HepG2 (cell line): ENCODE data around the gene PALM. TPM values are rescaled to one million over a fixed set of nuclear protein-coding genes. Genes with fewer than 3 reads are reported as not detected.

ENCODE experiments used
- DPF2 ChIP-seq: sonication (generic); formaldehyde crosslinking; IDR thresholded peaks from 2 replicates; pipeline ENCODE4 v1.4.0; 2020; ENCODE audit warnings: mild to moderate bottlenecking, low read depth, missing genetic modification reagents, borderline replicate concordance
- HNF4A ChIP-seq: sonication (generic); formaldehyde crosslinking; IDR thresholded peaks from 2 replicates; pipeline ENCODE4 v1.4.0; 2020; ENCODE audit warnings: missing genetic modification reagents
- JUND ChIP-seq: sonication (generic); formaldehyde crosslinking; IDR thresholded peaks from 2 replicates; pipeline ENCODE4 v1.8.0; 2022; ENCODE audit warnings: mild to moderate bottlenecking, missing genetic modification reagents
- KDM5A ChIP-seq: fragments of 200-600 bp; sonication (generic); IDR thresholded peaks from 2 replicates; pipeline ENCODE4 v1.7.0; 2018; ENCODE audit warnings: antibody characterized with exemption, mild to moderate bottlenecking, low read length, borderline replicate concordance
- NCOR1 ChIP-seq: fragments of 200-600 bp; sonication (generic); IDR thresholded peaks from 2 replicates; pipeline ENCODE4 v1.7.0; 2017; ENCODE audit warnings: antibody characterized with exemption, low read length, borderline replicate concordance
- NFYC ChIP-seq: IDR thresholded peaks from 2 replicates; pipeline ENCODE4 v1.6.1; 2016; ENCODE audit warnings: missing genetic modification reagents, missing compliant biosample characterization
- NR3C1 ChIP-seq: sonication (generic); formaldehyde crosslinking; IDR thresholded peaks from 2 replicates; pipeline ENCODE4 v1.4.0; 2020; ENCODE audit warnings: missing genetic modification reagents
- TAF15 ChIP-seq: fragments of 200-400 bp; formaldehyde crosslinking; IDR thresholded peaks from one replicate; pipeline ENCODE4 v1.6.1; 2018; ENCODE audit warnings: mild to moderate bottlenecking, low read depth, low read length; ENCODE audit not compliant: poor library complexity, severe bottlenecking
- ZNF451 ChIP-seq: sonication (generic); formaldehyde crosslinking; IDR thresholded peaks from 2 replicates; pipeline ENCODE4 v1.5.0; 2020; ENCODE audit warnings: mild to moderate bottlenecking, missing genetic modification reagents
- ZNF569 ChIP-seq: sonication (generic); formaldehyde crosslinking; IDR thresholded peaks from 2 replicates; pipeline ENCODE4 v1.5.0; 2020; ENCODE audit warnings: mild to moderate bottlenecking, missing genetic modification reagents, moderate library complexity, borderline replicate concordance
- polyA plus RNA-seq, 8 experiments: library from polyadenylated mRNA; depleted of rRNA in 3 of 8; stranded (reverse) in 7 of 8; unstranded in 1 of 8; fragments of >200 nt; fragmentation: Illumina TruSeq in 4 of 8; extraction: Trizol in 4 of 8; gene quantifications; 2 replicates each; pipeline versions ENCODE4 v1.2.1 to v1.2.3, GENCODE V29; 2011 to 2016; ENCODE audit warnings: low read depth in 4 of 8, missing spikeins in 1 of 8, mixed read lengths in 1 of 8; ENCODE audit not compliant: insufficient read depth in 1 of 8
- total RNA-seq, 5 experiments: library from RNA; depleted of rRNA; stranded (reverse); fragments of >200 nt; fragmentation: Illumina TruSeq; extraction: Trizol; gene quantifications; 2 replicates each; pipeline ENCODE4 v1.2.3, GENCODE V29; 2016; ENCODE audit warnings: low read depth in 1 of 5
- TF ChIP-seq, protein P1 (sequence below): sonication (generic); formaldehyde crosslinking; IDR thresholded peaks from 2 replicates; pipeline ENCODE4 v1.5.1; 2020; ENCODE audit warnings: mild to moderate bottlenecking, missing genetic modification reagents, borderline replicate concordance
- TF ChIP-seq, protein P2 (sequence below): sonication (generic); formaldehyde crosslinking; IDR thresholded peaks from 2 replicates; pipeline ENCODE4 v1.8.0; 2022; ENCODE audit warnings: missing genetic modification reagents, mild to moderate bottlenecking, inconsistent platforms, borderline replicate concordance
- TF ChIP-seq, protein P3 (sequence below): IDR thresholded peaks from 2 replicates; pipeline ENCODE4 v1.6.1; 2016; ENCODE audit warnings: missing biosample characterization, missing genetic modification reagents, low read depth
- TF ChIP-seq, protein P4 (sequence below): sonication (generic); formaldehyde crosslinking; IDR thresholded peaks from 2 replicates; pipeline ENCODE4 v1.4.0; 2020; ENCODE audit warnings: missing genetic modification reagents, borderline replicate concordance

The PALM gene
- total and polyA plus RNA-seq, 2 of the 13 experiments (the other 11 are each of a cell fraction or from before 2014, with no cell fraction given), result 4.0 to 9.7 TPM

DNA sequence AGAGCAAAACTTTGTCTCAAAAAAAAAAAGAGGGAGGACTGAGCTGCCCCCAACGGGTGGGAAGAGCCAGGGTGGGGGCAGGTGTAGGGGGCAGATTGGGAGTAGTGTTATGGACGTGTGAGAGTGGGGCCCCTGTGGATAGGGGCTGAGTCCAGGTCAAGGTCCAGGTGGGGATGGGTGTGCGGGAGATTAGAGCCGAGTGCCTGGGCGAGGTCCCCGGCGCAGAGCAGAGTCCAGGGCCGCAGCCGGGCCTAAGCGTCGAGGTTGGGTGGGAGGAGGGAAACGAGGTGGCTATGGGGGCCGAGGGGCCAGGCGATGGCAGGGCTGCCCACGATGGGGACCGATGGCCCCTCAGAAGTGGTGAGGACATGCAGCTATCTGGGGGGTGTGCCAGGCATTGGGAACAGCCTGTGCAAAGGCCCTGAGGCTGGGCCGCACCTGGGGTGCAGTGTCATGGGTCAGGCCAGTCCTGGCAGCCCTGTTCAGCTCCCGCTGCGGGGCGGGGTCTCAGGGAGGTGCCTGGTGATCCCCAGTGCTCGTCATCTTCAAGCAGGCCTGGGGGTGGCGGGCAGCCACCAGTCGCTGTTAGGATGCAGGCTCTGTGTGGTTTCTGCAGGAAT, 29.9 kb downstream of the PALM start (continued):
- TF ChIP-seq, protein P1, sequence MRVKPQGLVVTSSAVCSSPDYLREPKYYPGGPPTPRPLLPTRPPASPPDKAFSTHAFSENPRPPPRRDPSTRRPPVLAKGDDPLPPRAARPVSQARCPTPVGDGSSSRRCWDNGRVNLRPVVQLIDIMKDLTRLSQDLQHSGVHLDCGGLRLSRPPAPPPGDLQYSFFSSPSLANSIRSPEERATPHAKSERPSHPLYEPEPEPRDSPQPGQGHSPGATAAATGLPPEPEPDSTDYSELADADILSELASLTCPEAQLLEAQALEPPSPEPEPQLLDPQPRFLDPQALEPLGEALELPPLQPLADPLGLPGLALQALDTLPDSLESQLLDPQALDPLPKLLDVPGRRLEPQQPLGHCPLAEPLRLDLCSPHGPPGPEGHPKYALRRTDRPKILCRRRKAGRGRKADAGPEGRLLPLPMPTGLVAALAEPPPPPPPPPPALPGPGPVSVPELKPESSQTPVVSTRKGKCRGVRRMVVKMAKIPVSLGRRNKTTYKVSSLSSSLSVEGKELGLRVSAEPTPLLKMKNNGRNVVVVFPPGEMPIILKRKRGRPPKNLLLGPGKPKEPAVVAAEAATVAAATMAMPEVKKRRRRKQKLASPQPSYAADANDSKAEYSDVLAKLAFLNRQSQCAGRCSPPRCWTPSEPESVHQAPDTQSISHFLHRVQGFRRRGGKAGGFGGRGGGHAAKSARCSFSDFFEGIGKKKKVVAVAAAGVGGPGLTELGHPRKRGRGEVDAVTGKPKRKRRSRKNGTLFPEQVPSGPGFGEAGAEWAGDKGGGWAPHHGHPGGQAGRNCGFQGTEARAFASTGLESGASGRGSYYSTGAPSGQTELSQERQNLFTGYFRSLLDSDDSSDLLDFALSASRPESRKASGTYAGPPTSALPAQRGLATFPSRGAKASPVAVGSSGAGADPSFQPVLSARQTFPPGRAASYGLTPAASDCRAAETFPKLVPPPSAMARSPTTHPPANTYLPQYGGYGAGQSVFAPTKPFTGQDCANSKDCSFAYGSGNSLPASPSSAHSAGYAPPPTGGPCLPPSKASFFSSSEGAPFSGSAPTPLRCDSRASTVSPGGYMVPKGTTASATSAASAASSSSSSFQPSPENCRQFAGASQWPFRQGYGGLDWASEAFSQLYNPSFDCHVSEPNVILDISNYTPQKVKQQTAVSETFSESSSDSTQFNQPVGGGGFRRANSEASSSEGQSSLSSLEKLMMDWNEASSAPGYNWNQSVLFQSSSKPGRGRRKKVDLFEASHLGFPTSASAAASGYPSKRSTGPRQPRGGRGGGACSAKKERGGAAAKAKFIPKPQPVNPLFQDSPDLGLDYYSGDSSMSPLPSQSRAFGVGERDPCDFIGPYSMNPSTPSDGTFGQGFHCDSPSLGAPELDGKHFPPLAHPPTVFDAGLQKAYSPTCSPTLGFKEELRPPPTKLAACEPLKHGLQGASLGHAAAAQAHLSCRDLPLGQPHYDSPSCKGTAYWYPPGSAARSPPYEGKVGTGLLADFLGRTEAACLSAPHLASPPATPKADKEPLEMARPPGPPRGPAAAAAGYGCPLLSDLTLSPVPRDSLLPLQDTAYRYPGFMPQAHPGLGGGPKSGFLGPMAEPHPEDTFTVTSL, result no peak
- TF ChIP-seq KDM5A (no peak), JUND (no peak), DPF2 (peak; percentile 95), ZNF569 (CRISPR knock-in tag) (no peak), NFYC (CRISPR knock-in tag) (no peak), NR3C1 (CRISPR knock-in tag) (no peak), ZNF451 (CRISPR knock-in tag) (no peak; the same call in 1 of the 2 replicates), TAF15 (no peak), NCOR1 (peak; percentile 99), HNF4A (peak; percentile 100)
- TF ChIP-seq, protein P2, sequence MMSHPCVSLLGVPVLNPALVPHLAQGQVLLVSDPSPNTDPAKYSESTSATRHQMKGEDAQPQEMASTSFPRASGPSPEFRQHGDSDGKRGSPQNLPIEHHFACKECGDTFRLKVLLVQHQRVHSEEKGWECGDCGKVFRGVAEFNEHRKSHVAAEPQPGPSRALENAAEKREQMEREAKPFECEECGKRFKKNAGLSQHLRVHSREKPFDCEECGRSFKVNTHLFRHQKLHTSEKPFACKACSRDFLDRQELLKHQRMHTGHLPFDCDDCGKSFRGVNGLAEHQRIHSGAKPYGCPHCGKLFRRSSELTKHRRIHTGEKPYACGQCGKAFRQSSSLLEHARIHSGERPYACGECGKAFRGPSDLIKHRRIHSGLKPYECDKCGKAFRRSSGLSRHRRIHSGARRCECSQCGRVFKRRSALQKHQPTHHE (CRISPR knock-in tag), result peak; percentile 67; the same call in 1 of the 2 replicates
- TF ChIP-seq, protein P3, sequence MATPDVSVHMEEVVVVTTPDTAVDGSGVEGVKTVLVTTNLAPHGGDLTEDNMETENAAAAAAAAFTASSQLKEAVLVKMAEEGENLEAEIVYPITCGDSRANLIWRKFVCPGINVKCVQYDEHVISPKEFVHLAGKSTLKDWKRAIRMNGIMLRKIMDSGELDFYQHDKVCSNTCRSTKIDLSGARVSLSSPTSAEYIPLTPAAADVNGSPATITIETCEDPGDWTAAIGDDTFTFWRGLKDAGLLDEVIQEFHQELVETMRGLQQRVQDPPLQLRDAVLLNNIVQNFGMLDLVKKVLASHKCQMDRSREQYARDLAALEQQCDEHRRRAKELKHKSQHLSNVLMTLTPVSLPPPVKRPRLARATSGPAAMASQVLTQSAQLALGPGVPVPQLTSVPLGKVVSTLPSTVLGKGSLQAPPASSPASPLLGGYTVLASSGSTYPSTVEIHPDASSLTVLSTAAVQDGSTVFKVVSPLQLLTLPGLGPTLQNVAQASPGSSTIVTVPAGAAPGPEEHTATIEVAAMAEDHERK, result 0 out of 2 replicates have a peak, but pooled peaks have one; percentile 6
- TF ChIP-seq, protein P4, sequence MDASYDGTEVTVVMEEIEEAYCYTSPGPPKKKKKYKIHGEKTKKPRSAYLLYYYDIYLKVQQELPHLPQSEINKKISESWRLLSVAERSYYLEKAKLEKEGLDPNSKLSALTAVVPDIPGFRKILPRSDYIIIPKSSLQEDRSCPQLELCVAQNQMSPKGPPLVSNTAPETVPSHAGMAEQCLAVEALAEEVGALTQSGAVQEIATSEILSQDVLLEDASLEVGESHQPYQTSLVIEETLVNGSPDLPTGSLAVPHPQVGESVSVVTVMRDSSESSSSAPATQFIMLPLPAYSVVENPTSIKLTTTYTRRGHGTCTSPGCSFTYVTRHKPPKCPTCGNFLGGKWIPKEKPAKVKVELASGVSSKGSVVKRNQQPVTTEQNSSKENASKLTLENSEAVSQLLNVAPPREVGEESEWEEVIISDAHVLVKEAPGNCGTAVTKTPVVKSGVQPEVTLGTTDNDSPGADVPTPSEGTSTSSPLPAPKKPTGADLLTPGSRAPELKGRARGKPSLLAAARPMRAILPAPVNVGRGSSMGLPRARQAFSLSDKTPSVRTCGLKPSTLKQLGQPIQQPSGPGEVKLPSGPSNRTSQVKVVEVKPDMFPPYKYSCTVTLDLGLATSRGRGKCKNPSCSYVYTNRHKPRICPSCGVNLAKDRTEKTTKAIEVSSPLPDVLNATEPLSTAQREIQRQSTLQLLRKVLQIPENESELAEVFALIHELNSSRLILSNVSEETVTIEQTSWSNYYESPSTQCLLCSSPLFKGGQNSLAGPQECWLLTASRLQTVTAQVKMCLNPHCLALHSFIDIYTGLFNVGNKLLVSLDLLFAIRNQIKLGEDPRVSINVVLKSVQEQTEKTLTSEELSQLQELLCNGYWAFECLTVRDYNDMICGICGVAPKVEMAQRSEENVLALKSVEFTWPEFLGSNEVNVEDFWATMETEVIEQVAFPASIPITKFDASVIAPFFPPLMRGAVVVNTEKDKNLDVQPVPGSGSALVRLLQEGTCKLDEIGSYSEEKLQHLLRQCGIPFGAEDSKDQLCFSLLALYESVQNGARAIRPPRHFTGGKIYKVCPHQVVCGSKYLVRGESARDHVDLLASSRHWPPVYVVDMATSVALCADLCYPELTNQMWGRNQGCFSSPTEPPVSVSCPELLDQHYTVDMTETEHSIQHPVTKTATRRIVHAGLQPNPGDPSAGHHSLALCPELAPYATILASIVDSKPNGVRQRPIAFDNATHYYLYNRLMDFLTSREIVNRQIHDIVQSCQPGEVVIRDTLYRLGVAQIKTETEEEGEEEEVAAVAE (CRISPR knock-in tag), result peak; percentile 65; the same call in 1 of the 2 replicates
